Karpas-422 (cell line): Measurements from ENCODE around the gene CD164L2. TPM values are rescaled to one million over a fixed set of nuclear protein-coding genes. Genes with fewer than 3 reads are reported as not detected.
"Not testable (repeated sequence)": the region's sequence is repeated elsewhere in the genome, so short reads cannot be mapped to it uniquely, and the experiment has no call there.

Experiments
- DNase-seq: peaks from one replicate; pipeline ENCODE4 v3.0.0-alpha.2; 2015
- H2AFZ ChIP-seq: fragments of 200-600 bp; sonication (generic); 2 replicates; pipeline ENCODE4 v1.6.1; 2014; ENCODE audit warnings: antibody characterized with exemption, low read length, mixed read lengths
- H3K27ac ChIP-seq: fragments of 200-600 bp; sonication (generic); 2 replicates; pipeline ENCODE4 v1.5.1; 2014; ENCODE audit warnings: mild to moderate bottlenecking, low read length, moderate library complexity
- H3K27me3 ChIP-seq: fragments of 200-600 bp; sonication (generic); 2 replicates; pipeline ENCODE4 v1.6.1; 2014; ENCODE audit warnings: low read length, mixed read lengths
- H3K36me3 ChIP-seq: fragments of 200-600 bp; sonication (generic); 2 replicates; pipeline ENCODE4 v1.6.1; 2014; ENCODE audit warnings: low read length, mixed read lengths; ENCODE audit not compliant: insufficient read depth
- H3K4me1 ChIP-seq: fragments of 200-600 bp; sonication (generic); 2 replicates; pipeline ENCODE4 v1.6.1; 2014; ENCODE audit warnings: mild to moderate bottlenecking, low read length, mixed read lengths
- H3K4me2 ChIP-seq: fragments of 200-600 bp; sonication (generic); 2 replicates; pipeline ENCODE4 v1.6.1; 2014; ENCODE audit warnings: low read length, low read depth, mild to moderate bottlenecking; ENCODE audit not compliant: poor library complexity, severe bottlenecking
- H3K4me3 ChIP-seq: fragments of 200-600 bp; sonication (generic); 2 replicates; pipeline ENCODE4 v1.5.1; 2014; ENCODE audit warnings: mild to moderate bottlenecking, antibody characterized with exemption, low read length, mixed read lengths
- H3K79me2 ChIP-seq: fragments of 200-600 bp; sonication (generic); 2 replicates; pipeline ENCODE4 v1.6.1; 2014; ENCODE audit warnings: mild to moderate bottlenecking, low read length, mixed read lengths
- H3K9ac ChIP-seq: fragments of 200-600 bp; sonication (generic); 2 replicates; pipeline ENCODE4 v1.6.0; 2014; ENCODE audit warnings: low read length
- H3K9me2 ChIP-seq: fragments of 200-600 bp; sonication (generic), shearing (Covaris generic); replicated peaks from 2 replicates; pipeline ENCODE4 v1.6.0; 2014; ENCODE audit warnings: mild to moderate bottlenecking, low read length, moderate library complexity; ENCODE audit not compliant: insufficient read depth
- H3K9me3 ChIP-seq: fragments of 300-700, 200-600 bp; sonication (generic); 2 replicates; pipeline ENCODE4 v1.6.1; 2014; ENCODE audit warnings: low read length, mixed read lengths
- H4K20me1 ChIP-seq: fragments of 200-600 bp; sonication (generic); 2 replicates; pipeline ENCODE4 v1.6.1; 2014; ENCODE audit warnings: mild to moderate bottlenecking, antibody characterized with exemption, low read length, low read depth; ENCODE audit not compliant: insufficient read depth
- total RNA-seq: library from RNA; depleted of rRNA; stranded (reverse); fragments of >200 nt; shearing (Covaris generic); gene quantifications from 2 replicates; pipeline ENCODE4 v1.2.3, GENCODE V29; 2014; ENCODE audit warnings: low replicate concordance; rRNA removed

CD164L2 gene
- 0.22 TPM in 1 of 2 replicates, not detected in the other for total RNA-seq

DNA sequence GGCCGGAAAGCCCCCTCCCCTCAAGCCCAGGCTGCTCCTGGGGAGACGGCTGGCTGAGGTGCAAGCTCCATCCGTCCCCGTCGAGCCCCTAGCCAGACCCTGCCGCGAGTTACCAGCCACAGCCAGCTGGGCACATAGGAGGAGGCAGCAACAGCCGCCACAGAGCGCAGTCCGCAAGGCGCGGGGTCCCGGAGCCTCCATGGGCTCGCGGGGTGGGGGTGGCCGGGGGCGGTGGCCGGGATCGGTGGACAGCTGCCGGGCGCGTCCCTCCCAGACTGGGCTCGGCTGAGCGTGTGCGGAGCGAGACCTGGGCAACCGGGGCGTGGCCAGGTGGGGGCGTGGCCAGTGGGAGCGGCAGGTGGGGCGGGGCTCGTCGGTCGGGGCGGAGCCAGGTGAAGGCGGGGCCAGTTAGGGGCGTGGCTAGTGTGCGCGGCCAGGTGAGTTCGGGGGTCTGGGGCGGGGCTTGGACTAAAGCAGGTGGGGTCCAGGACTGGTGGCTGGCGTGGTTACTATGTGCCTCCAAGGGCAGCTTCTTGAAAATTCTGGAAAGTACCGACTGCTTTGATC, at the start of gene CD164L2:
TSS of gene CD164L2 (minus strand) at position 295 of the 567 bp plus-strand sequence. CDS start at position 201, 94 bp downstream.
- H3K9me2 ChIP-seq: no peaks in the 10 kb centered on the region
- H3K9ac ChIP-seq: no peak within 1 kb of the TSS
- no peaks in the 10 kb centered on the region for H3K4me1 ChIP-seq
- no peak within 1 kb of the TSS for H3K27ac ChIP-seq
- H3K9me3 ChIP-seq: no peaks in the 10 kb centered on the region
- H3K4me3 ChIP-seq: no peak within 1 kb of the TSS
- no peaks in the 10 kb centered on the region for H3K27me3 ChIP-seq
- no peak within 1 kb of the TSS for H3K4me2 ChIP-seq
- no peaks in the 10 kb centered on the region for H3K79me2 ChIP-seq
- DNase-seq: no peak
- H2AFZ ChIP-seq: no peak within 1 kb of the TSS
- no peaks in the 10 kb centered on the region for H4K20me1 ChIP-seq
- no peaks in the 10 kb centered on the region for H3K36me3 ChIP-seq

DNA sequence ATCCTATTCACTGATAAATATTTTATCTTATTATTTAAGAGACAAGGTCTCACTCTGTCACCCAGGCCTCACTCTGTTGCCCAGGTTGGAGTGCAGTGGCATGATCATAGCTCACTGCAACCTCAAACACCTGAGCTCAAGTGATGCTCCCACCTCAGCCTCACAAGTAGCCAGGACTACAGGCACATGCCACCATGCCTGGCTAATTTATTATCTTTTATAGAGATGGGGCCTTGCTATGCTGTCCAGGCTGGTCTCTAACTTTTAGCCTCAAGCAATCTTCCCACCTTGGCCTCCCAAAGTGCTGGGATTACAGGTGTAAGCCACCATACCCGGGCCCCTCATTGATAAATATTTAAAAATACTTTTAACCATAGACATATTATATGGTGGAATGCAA, 49.6 kb upstream of the CD164L2 start:
- H3K27ac ChIP-seq, H3K4me3 ChIP-seq, H2AFZ ChIP-seq, H3K9ac ChIP-seq, H3K27me3 ChIP-seq, H3K4me2 ChIP-seq, H3K9me3 ChIP-seq, DNase-seq, H4K20me1 ChIP-seq, H3K9me2 ChIP-seq, H3K36me3 ChIP-seq: not testable (repeated sequence)
- Histone ChIP-seq H3K4me1 (peaks cover 78% of the 10 kb centered on the region), H3K79me2 (peaks cover 82% of the 10 kb centered on the region)

DNA sequence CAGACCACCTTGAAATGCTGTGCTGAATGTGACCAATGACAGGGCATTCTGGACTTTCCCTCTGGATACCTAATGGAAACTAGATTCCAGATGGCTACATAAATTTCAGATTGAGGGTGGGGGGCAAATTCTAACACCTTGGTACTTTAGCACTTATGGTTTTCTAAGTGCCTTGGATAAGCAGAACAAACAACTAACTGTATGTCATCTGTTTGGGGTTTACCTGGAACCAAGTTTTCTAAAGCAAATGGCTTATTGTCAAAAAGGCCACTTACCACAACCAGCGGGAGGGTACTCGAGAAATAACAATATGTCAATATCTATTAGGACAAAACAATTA, 48.4 kb upstream of the CD164L2 start:
- H3K27me3 ChIP-seq: no peaks in the 10 kb centered on the region
- no peaks in the 10 kb centered on the region for H4K20me1 ChIP-seq
- H3K9me3 ChIP-seq: no peaks in the 10 kb centered on the region
- no peak overlapping the region for H3K27ac ChIP-seq
- no peak overlapping the region for H2AFZ ChIP-seq
- no peak overlapping the region for H3K4me3 ChIP-seq
- no peak overlapping the region for H3K4me2 ChIP-seq
- H3K9me2 ChIP-seq: no peaks in the 10 kb centered on the region
- peaks cover 75% of the 10 kb centered on the region for H3K4me1 ChIP-seq
- no peak for DNase-seq
- H3K79me2 ChIP-seq: peaks cover 81% of the 10 kb centered on the region
- H3K36me3 ChIP-seq: no peaks in the 10 kb centered on the region
- H3K9ac ChIP-seq: no peak overlapping the region

DNA sequence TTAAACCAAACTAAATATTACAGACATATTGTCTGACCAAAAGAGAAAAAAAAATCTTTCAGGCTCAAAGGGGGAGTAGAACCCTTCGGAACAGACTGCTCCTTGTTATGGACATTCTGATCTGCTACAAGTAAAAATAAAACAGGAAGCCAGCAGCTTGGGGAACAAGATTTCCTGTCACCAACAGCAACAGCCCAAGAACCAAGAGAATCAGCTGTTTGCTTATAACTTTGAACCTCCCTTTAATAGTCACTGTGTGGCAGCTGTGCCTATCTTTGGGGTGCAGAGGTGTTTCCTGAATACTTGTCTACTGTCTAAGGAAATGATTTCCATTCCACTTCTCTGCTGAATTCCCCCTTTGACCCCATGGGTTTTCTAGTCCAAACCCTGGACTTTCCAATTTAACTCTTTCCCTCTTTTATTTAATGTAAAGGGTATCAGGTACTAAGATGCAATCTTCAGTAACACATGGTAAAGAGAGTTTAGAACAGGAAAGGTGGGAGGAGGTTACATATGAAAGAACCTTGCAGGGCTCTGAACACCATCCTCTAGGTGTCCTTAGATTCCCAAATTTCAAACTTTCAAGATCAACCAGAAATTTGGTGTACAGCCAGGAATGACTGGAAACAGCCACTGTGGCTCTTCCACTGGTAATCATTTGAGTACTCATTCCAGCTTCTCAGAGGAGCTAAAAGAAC, 47.9 kb upstream of the CD164L2 start:
- Histone ChIP-seq H3K27me3 (no peaks in the 10 kb centered on the region), H3K4me3 (no peak overlapping the region), H3K4me1 (peaks cover 69% of the 10 kb centered on the region), H2AFZ (no peak overlapping the region), H3K36me3 (no peaks in the 10 kb centered on the region), H3K27ac (no peak overlapping the region), H3K9me3 (no peaks in the 10 kb centered on the region), H3K9me2 (no peaks in the 10 kb centered on the region), H3K9ac (no peak overlapping the region), H3K4me2 (no peak overlapping the region), H3K79me2 (peaks cover 81% of the 10 kb centered on the region), H4K20me1 (no peaks in the 10 kb centered on the region)
- no peak for DNase-seq

DNA sequence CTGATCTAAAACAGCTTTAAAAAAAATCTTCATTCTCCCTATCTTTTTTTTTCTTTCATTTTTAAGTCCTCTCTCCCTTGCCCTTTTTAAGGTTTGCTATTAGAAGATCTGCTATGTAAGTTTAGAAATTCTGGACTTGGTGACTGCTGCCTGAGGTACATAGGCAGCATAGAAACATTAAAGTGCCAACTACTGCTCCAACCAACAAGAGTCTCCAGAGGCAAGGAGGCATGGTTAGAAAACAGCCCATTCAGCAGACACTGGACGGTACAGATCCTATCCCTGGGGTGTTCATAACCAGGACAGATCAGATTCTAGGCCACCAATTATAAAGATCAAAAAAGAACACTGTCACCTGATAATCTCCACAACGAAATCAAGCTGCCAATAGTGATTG, 45.9 kb upstream of the CD164L2 start:
- H3K4me2 ChIP-seq: no peak overlapping the region
- peaks cover 75% of the 10 kb centered on the region for H3K79me2 ChIP-seq

DNA sequence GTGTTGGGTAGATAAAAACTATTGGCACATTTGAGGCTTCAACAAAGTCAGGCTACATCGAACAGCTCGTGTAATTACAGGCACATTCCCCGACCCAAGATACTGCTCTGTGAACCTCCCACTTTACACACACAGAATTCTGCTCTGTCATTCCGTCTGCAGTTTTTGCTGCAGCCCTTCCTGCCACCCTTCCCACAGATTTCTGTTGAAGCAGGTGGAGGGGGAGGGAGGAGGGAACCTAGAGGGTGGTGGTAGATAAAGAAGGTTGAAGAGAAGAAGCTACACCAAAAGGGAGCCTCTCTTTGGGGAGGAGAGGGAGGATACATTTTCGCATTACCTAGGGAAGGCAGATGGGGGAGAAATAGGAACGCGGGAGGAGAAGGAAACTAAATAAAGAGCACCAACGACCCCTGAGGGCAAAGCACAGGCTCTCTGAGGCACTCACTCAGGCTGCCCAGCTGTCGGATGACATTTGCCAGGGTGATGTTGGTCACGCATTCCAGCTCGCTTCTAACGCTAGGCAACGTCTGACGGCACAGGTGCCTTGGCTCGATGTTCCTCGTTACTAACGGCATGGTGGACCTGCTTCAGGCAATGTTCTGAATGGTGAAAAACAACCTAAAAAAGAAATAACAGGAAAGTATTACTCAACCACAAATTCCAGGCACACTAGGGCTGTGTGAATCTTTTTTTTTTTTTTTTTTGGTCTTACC, 45.3 kb upstream of the CD164L2 start:
- peaks cover 54% of the 10 kb centered on the region for H3K4me1 ChIP-seq
- H3K4me2 ChIP-seq: no peak overlapping the region
- H4K20me1 ChIP-seq: no peaks in the 10 kb centered on the region
- no peak overlapping the region for H2AFZ ChIP-seq
- H3K9ac ChIP-seq: no peak overlapping the region
- no peaks in the 10 kb centered on the region for H3K9me2 ChIP-seq
- no peak overlapping the region for H3K4me3 ChIP-seq
- no peaks in the 10 kb centered on the region for H3K36me3 ChIP-seq
- DNase-seq: no peak
- H3K27ac ChIP-seq: no peak overlapping the region
- peaks cover 75% of the 10 kb centered on the region for H3K79me2 ChIP-seq
- no peaks in the 10 kb centered on the region for H3K27me3 ChIP-seq
- no peaks in the 10 kb centered on the region for H3K9me3 ChIP-seq

More for the DNA sequence above, 45.9 kb upstream of the CD164L2 start:
- DNase-seq: no peak
- H3K9me2 ChIP-seq: no peaks in the 10 kb centered on the region
- H3K27me3 ChIP-seq: no peaks in the 10 kb centered on the region
- no peaks in the 10 kb centered on the region for H4K20me1 ChIP-seq
- no peaks in the 10 kb centered on the region for H3K9me3 ChIP-seq
- no peak overlapping the region for H2AFZ ChIP-seq
- H3K4me3 ChIP-seq: no peak overlapping the region
- H3K9ac ChIP-seq: no peak overlapping the region
- no peak overlapping the region for H3K27ac ChIP-seq
- no peaks in the 10 kb centered on the region for H3K36me3 ChIP-seq
- H3K4me1 ChIP-seq: peaks cover 54% of the 10 kb centered on the region

DNA sequence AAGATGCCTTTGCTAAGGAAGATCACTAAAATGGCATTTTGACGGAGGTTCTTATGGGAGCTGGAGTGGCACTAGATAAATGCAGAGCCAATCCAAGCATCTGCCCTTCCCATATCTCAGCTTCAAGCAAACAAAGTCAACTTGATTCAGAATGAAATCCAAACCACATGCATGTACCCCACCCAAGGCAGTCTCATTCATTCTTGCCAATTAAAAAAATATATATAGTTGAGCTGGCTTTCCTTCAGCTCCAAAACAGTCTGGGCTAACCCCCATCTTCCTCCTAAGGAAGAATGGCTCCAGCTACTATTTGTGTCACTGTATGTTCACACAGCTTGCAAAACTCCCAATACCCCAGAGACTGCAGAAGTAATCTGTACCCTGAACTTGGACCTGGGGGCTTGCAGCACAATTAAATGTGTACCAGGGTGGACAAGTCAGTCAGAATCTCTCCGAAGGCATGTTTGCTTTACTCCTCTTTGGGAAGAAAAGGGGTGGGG, 44.7 kb upstream of the CD164L2 start:
- peak overlapping the region; percentile 25 for H3K4me2 ChIP-seq
- DNase-seq: no peak
- H3K36me3 ChIP-seq: no peaks in the 10 kb centered on the region
- H2AFZ ChIP-seq: no peak overlapping the region
- H3K27me3 ChIP-seq: no peaks in the 10 kb centered on the region
- H3K27ac ChIP-seq: peak overlapping the region; percentile 58; the same call in 1 of the 2 replicates
- H4K20me1 ChIP-seq: no peaks in the 10 kb centered on the region
- peaks cover 51% of the 10 kb centered on the region for H3K4me1 ChIP-seq
- H3K79me2 ChIP-seq: peaks cover 73% of the 10 kb centered on the region
- no peak overlapping the region for H3K4me3 ChIP-seq
- no peaks in the 10 kb centered on the region for H3K9me3 ChIP-seq
- no peak overlapping the region for H3K9ac ChIP-seq
- no peaks in the 10 kb centered on the region for H3K9me2 ChIP-seq

DNA sequence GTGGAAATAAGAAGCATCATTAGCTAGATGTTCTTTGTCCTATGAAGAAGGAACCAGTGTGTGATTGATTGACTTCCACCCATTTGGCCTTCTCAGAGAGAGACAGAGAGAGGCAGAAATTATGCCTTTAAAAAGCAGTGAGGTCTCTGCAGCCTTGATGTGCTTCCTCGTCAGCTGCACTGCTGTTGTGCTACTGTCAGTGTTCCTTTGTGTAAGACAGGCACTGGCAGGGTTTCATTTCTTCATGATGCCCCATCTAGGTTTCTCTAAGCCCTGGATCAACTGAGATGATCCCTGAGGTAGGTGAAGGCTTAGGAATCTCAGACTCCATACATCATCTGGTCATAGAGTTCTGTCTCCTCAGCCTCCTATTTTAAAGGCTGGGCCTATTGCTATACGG, 44.2 kb upstream of the CD164L2 start:
- Histone ChIP-seq H3K27ac (peak overlapping the region; percentile 58; the same call in 1 of the 2 replicates), H3K79me2 (peaks cover 74% of the 10 kb centered on the region), H2AFZ (no peak overlapping the region), H3K4me2 (peak overlapping the region; percentile 25), H3K9ac (no peak overlapping the region), H3K9me2 (no peaks in the 10 kb centered on the region), H3K36me3 (no peaks in the 10 kb centered on the region), H3K4me3 (no peak overlapping the region), H3K27me3 (no peaks in the 10 kb centered on the region), H3K4me1 (peaks cover 51% of the 10 kb centered on the region), H3K9me3 (no peaks in the 10 kb centered on the region), H4K20me1 (no peaks in the 10 kb centered on the region)
- no peak for DNase-seq
